GM23338 (cell line): ENCODE measurements around the gene SPA17. TPM values are rescaled to one million over a fixed set of nuclear protein-coding genes. Genes with fewer than 3 reads are reported as not detected.

Experiments used
- ATAC-seq: fragments of 200-7000 bp; cut with Tn5 transposase; 3 replicates; pipeline ENCODE4 v1.9.1; 2020
- DNase-seq: peaks from one replicate; pipeline ENCODE4 v3.0.0-alpha.2; 2015; ENCODE audit warnings: low spot score
- H2AFZ ChIP-seq: fragments of 200-600 bp; sonication (generic); 2 replicates; pipeline ENCODE4 v1.8.0; 2016; ENCODE audit warnings: antibody characterized with exemption, mild to moderate bottlenecking, moderate library complexity
- H3F3A ChIP-seq: fragments of 200-600 bp; sonication (generic); replicated peaks from 2 replicates; pipeline ENCODE4 v1.8.0; 2017; ENCODE audit warnings: antibody characterized with exemption, mixed run types, low read depth
- H3K27ac ChIP-seq: fragments of 200-600 bp; sonication (generic); 2 replicates; pipeline ENCODE4 v1.6.1; 2016; ENCODE audit warnings: low read depth
- H3K27me3 ChIP-seq: fragments of 200-600 bp; sonication (generic); 2 replicates; pipeline ENCODE4 v1.8.0; 2016; ENCODE audit warnings: mild to moderate bottlenecking, mixed run types, moderate library complexity; ENCODE audit not compliant: insufficient read depth
- H3K36me3 ChIP-seq: fragments of 200-600 bp; sonication (generic); 2 replicates; pipeline ENCODE4 v1.8.0; 2016; ENCODE audit warnings: mild to moderate bottlenecking; ENCODE audit not compliant: insufficient read depth
- H3K4me1 ChIP-seq: fragments of 200-600 bp; sonication (generic); 2 replicates; pipeline ENCODE4 v1.8.0; 2016; ENCODE audit warnings: mild to moderate bottlenecking, moderate library complexity; ENCODE audit not compliant: insufficient read depth
- H3K4me2 ChIP-seq: fragments of 200-600 bp; sonication (generic); 2 replicates; pipeline ENCODE4 v1.7.1; 2017; ENCODE audit warnings: mixed run types
- H3K4me3 ChIP-seq: fragments of 200-600 bp; sonication (generic); 2 replicates; pipeline ENCODE4 v1.6.1; 2016; ENCODE audit warnings: mixed run types
- H3K79me2 ChIP-seq: fragments of 200-600 bp; sonication (generic); replicated peaks from 2 replicates; pipeline ENCODE4 v1.8.0; 2017; ENCODE audit warnings: mild to moderate bottlenecking; ENCODE audit not compliant: insufficient read depth
- H3K9me2 ChIP-seq: fragments of 200-600 bp; sonication (generic); 2 replicates; pipeline ENCODE4 v1.8.0; 2017; ENCODE audit not compliant: insufficient read depth
- H4K20me1 ChIP-seq: fragments of 200-600 bp; sonication (generic); replicated peaks from 2 replicates; pipeline ENCODE4 v1.8.0; 2017; ENCODE audit warnings: mild to moderate bottlenecking; ENCODE audit not compliant: insufficient read depth
- H3K27ac Mint-ChIP-seq: 2 replicates; pipeline ENCODE4 v1.8.0; 2020; ENCODE audit warnings: inconsistent platforms, mild to moderate bottlenecking, moderate library complexity, mixed read lengths
- H3K27me3 Mint-ChIP-seq: 3 replicates; pipeline ENCODE4 v1.8.0; 2022; ENCODE audit warnings: low read depth, mild to moderate bottlenecking, moderate library complexity, mixed read lengths, inconsistent platforms; ENCODE audit not compliant: insufficient read depth, poor library complexity
- H3K36me3 Mint-ChIP-seq: 3 replicates; pipeline ENCODE4 v1.8.0; 2021; ENCODE audit warnings: low read depth, mild to moderate bottlenecking, inconsistent platforms, moderate library complexity, mixed read lengths
- H3K4me1 Mint-ChIP-seq: 3 replicates; pipeline ENCODE4 v1.8.0; 2020; ENCODE audit warnings: mild to moderate bottlenecking, inconsistent platforms, mixed read lengths
- H3K4me3 Mint-ChIP-seq: 3 replicates; pipeline ENCODE4 v1.8.0; 2021; ENCODE audit warnings: moderate library complexity, mild to moderate bottlenecking, inconsistent platforms, mixed read lengths
- H3K9me3 Mint-ChIP-seq: 3 replicates; pipeline ENCODE4 v1.8.0; 2020; ENCODE audit warnings: moderate library complexity, mild to moderate bottlenecking, inconsistent platforms, mixed read lengths
- EZH2 ChIP-seq: fragments of 200-600 bp; sonication (generic); IDR thresholded peaks from one replicate; pipeline ENCODE4 v1.8.0; 2017; ENCODE audit warnings: antibody characterized with exemption, mild to moderate bottlenecking, low read depth; ENCODE audit not compliant: unreplicated experiment
- EZH2phosphoT487 ChIP-seq: fragments of 200-600 bp; sonication (generic); IDR thresholded peaks from one replicate; pipeline ENCODE4 v1.8.1; 2018; ENCODE audit warnings: antibody characterized with exemption; ENCODE audit not compliant: unreplicated experiment
- JUNB ChIP-seq: IDR thresholded peaks from one replicate; pipeline ENCODE4 v1.6.1; 2016; ENCODE audit warnings: antibody characterized with exemption; ENCODE audit not compliant: unreplicated experiment
- NANOG ChIP-seq: IDR thresholded peaks from 2 replicates; pipeline ENCODE4 v1.6.1; 2016; ENCODE audit warnings: antibody characterized with exemption, borderline replicate concordance
- POLR2AphosphoS5 ChIP-seq: IDR thresholded peaks from 2 replicates; pipeline ENCODE4 v1.6.1; 2016; ENCODE audit warnings: antibody characterized with exemption, low read depth
- STAT1 ChIP-seq: IDR thresholded peaks from one replicate; pipeline ENCODE4 v1.6.1; 2016; ENCODE audit warnings: antibody characterized with exemption; ENCODE audit not compliant: unreplicated experiment
- ZNF114 ChIP-seq: fragments of 250-450 bp; sonication (Bioruptor Pico); IDR thresholded peaks from 2 replicates; pipeline ENCODE4 v1.5.0; 2020; ENCODE audit warnings: mild to moderate bottlenecking, moderate library complexity
- polyA plus RNA-seq: library from polyadenylated mRNA; unstranded; fragments of >200 nt; fragmentation: Nextera tagmentation; extraction: Ambion mirVana; gene quantifications from 2 replicates; pipeline ENCODE4 v1.2.1, GENCODE V29; 2016
- total RNA-seq: library from RNA; depleted of rRNA; stranded (reverse); fragments of >200 nt; shearing (Covaris generic); gene quantifications from 2 replicates; pipeline ENCODE4 v1.2.3, GENCODE V29; 2014
- TF ChIP-seq, protein P1 (sequence below): fragments of 250-450 bp; sonication (Bioruptor Pico); IDR thresholded peaks from 2 replicates; pipeline ENCODE4 v1.5.0; 2020; ENCODE audit warnings: mild to moderate bottlenecking, moderate library complexity
- TF ChIP-seq, protein P2 (sequence below), 2 experiments: fragments of 200-600 bp in 1 of 2; sonication (generic) in 1 of 2; conservative IDR thresholded peaks; 2 replicates each; pipeline versions ENCODE4 v1.5.1 to v1.6.1; 2016 to 2017; ENCODE audit warnings: antibody characterized with exemption in 2 of 2, low read depth in 2 of 2, mild to moderate bottlenecking in 2 of 2, moderate library complexity in 1 of 2

Gene SPA17
- total and polyA plus RNA-seq, 2 experiments from 2014 or later: 3.2 to 14.9 TPM

- Histone ChIP-seq H3K4me2 (peak overlapping the region; percentile 96), H3K4me3 (peak overlapping the region; percentile 84), H3K27ac (no peak overlapping the region), H3K9me2 (no peaks in the 10 kb centered on the region), H3K27me3 (peaks cover 95% of the 10 kb centered on the region), H4K20me1 (peaks cover 16% of the 10 kb centered on the region), H3K79me2 (no peaks in the 10 kb centered on the region), H2AFZ (peak overlapping the region; percentile 94), H3K4me1 (peaks cover 24% of the 10 kb centered on the region), H3K36me3 (no peaks in the 10 kb centered on the region), H3F3A (no peaks in the 10 kb centered on the region)
- Mint-ChIP-seq H3K9me3 (no peaks in the 10 kb centered on the region), H3K36me3 (no peaks in the 10 kb centered on the region; the same call in 2 of the 3 replicates), H3K27ac (no peak overlapping the region), H3K4me1 (peaks cover 14% of the 10 kb centered on the region), H3K27me3 (peaks cover 77% of the 10 kb centered on the region), H3K4me3 (peak overlapping the region; percentile 77)
- DNase-seq: no peak
- TF ChIP-seq POLR2AphosphoS5 (no peak), EZH2 (peak; percentile 81)
- no peak for ATAC-seq
Observed at GRCh38 chr11:124738713-124739478, 65.2 kb downstream of the SPA17 start.

- H3K4me3 Mint-ChIP-seq: peak within 1 kb of the TSS; percentile 77
- no peaks in the 10 kb centered on the region for H3F3A ChIP-seq
- peak within 1 kb of the TSS; percentile 96 for H3K4me2 ChIP-seq
- no peaks in the 10 kb centered on the region for H3K9me3 Mint-ChIP-seq
- H2AFZ ChIP-seq: peak within 1 kb of the TSS; percentile 94
- peaks cover 19% of the 10 kb centered on the region for H4K20me1 ChIP-seq
- peak within 1 kb of the TSS; percentile 84 for H3K4me3 ChIP-seq
- H3K4me1 ChIP-seq: peaks cover 26% of the 10 kb centered on the region
- peaks cover 85% of the 10 kb centered on the region for H3K27me3 Mint-ChIP-seq
- H3K36me3 Mint-ChIP-seq: no peaks in the 10 kb centered on the region; the same call in 2 of the 3 replicates
- H3K36me3 ChIP-seq: no peaks in the 10 kb centered on the region
- TF ChIP-seq, protein P1, sequence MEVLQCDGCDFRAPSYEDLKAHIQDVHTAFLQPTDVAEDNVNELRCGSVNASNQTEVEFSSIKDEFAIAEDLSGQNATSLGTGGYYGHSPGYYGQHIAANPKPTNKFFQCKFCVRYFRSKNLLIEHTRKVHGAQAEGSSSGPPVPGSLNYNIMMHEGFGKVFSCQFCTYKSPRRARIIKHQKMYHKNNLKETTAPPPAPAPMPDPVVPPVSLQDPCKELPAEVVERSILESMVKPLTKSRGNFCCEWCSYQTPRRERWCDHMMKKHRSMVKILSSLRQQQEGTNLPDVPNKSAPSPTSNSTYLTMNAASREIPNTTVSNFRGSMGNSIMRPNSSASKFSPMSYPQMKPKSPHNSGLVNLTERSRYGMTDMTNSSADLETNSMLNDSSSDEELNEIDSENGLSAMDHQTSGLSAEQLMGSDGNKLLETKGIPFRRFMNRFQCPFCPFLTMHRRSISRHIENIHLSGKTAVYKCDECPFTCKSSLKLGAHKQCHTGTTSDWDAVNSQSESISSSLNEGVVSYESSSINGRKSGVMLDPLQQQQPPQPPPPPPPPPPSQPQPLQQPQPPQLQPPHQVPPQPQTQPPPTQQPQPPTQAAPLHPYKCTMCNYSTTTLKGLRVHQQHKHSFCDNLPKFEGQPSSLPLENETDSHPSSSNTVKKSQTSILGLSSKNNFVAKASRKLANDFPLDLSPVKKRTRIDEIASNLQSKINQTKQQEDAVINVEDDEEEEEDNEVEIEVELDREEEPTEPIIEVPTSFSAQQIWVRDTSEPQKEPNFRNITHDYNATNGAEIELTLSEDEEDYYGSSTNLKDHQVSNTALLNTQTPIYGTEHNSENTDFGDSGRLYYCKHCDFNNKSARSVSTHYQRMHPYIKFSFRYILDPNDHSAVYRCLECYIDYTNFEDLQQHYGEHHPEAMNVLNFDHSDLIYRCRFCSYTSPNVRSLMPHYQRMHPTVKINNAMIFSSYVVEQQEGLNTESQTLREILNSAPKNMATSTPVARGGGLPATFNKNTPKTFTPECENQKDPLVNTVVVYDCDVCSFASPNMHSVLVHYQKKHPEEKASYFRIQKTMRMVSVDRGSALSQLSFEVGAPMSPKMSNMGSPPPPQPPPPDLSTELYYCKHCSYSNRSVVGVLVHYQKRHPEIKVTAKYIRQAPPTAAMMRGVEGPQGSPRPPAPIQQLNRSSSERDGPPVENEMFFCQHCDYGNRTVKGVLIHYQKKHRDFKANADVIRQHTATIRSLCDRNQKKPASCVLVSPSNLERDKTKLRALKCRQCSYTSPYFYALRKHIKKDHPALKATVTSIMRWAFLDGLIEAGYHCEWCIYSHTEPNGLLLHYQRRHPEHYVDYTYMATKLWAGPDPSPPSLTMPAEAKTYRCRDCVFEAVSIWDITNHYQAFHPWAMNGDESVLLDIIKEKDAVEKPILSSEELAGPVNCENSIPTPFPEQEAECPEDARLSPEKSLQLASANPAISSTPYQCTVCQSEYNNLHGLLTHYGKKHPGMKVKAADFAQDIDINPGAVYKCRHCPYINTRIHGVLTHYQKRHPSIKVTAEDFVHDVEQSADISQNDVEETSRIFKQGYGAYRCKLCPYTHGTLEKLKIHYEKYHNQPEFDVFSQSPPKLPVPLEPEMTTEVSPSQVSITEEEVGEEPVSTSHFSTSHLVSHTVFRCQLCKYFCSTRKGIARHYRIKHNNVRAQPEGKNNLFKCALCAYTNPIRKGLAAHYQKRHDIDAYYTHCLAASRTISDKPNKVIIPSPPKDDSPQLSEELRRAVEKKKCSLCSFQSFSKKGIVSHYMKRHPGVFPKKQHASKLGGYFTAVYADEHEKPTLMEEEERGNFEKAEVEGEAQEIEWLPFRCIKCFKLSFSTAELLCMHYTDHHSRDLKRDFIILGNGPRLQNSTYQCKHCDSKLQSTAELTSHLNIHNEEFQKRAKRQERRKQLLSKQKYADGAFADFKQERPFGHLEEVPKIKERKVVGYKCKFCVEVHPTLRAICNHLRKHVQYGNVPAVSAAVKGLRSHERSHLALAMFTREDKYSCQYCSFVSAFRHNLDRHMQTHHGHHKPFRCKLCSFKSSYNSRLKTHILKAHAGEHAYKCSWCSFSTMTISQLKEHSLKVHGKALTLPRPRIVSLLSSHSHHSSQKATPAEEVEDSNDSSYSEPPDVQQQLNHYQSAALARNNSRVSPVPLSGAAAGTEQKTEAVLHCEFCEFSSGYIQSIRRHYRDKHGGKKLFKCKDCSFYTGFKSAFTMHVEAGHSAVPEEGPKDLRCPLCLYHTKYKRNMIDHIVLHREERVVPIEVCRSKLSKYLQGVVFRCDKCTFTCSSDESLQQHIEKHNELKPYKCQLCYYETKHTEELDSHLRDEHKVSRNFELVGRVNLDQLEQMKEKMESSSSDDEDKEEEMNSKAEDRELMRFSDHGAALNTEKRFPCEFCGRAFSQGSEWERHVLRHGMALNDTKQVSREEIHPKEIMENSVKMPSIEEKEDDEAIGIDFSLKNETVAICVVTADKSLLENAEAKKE (CRISPR knock-in tag): no peak
- TF ChIP-seq JUNB: no peak
- no peak for TF ChIP-seq STAT1
- TF ChIP-seq, protein P2, sequence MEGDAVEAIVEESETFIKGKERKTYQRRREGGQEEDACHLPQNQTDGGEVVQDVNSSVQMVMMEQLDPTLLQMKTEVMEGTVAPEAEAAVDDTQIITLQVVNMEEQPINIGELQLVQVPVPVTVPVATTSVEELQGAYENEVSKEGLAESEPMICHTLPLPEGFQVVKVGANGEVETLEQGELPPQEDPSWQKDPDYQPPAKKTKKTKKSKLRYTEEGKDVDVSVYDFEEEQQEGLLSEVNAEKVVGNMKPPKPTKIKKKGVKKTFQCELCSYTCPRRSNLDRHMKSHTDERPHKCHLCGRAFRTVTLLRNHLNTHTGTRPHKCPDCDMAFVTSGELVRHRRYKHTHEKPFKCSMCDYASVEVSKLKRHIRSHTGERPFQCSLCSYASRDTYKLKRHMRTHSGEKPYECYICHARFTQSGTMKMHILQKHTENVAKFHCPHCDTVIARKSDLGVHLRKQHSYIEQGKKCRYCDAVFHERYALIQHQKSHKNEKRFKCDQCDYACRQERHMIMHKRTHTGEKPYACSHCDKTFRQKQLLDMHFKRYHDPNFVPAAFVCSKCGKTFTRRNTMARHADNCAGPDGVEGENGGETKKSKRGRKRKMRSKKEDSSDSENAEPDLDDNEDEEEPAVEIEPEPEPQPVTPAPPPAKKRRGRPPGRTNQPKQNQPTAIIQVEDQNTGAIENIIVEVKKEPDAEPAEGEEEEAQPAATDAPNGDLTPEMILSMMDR (conservative IDR thresholded peaks at IDR 0.05; ENCODE audit: low read depth in 2 of 2): no peak
- no peak for TF ChIP-seq EZH2phosphoT487
- peak; percentile 82 for TF ChIP-seq EZH2
- no peak for TF ChIP-seq NANOG
- no peak; the same call in 1 of the 2 replicates for TF ChIP-seq POLR2AphosphoS5
- no peak for TF ChIP-seq ZNF114
- DNase-seq (peak; percentile 98), ATAC-seq (peak; percentile 93)
- H3K27me3 ChIP-seq: peaks cover 99% of the 10 kb centered on the region
- H3K4me1 Mint-ChIP-seq: peaks cover 11% of the 10 kb centered on the region
- no peak within 1 kb of the TSS for H3K27ac ChIP-seq
- no peaks in the 10 kb centered on the region for H3K9me2 ChIP-seq
- no peak within 1 kb of the TSS for H3K27ac Mint-ChIP-seq
- H3K79me2 ChIP-seq: no peaks in the 10 kb centered on the region
Observed at GRCh38 chr11:124739479-124740276, 66.0 kb downstream of the SPA17 start, which contains the start of gene NRGN. Gene NRGN (plus strand): TSS chr11:124739942. CDS start chr11:124740085, 143 bp downstream.
